B cell (primary cell): ENCODE data around the gene ZNF638. TPM values are rescaled to one million over a fixed set of nuclear protein-coding genes. Genes with fewer than 3 reads are reported as not detected.

ENCODE experiments used
- ATAC-seq: fragments of 200-7000 bp; cut with Tn5 transposase; one replicate; pipeline ENCODE4 v1.10.0; 2021; ENCODE audit warnings: low read depth, mild to moderate bottlenecking, moderate number of reproducible peaks, moderate library complexity
- CTCF ChIA-PET: fragments of 350-600 bp; sonication (Branson Sonifier 250); formaldehyde crosslinking; loops from one replicate; lab custom pipeline; 2021; ENCODE audit warnings: antibody characterized with exemption, inconsistent platforms; lab: Charles Lee
- POLR2A ChIA-PET: fragments of 350-600 bp; sonication (Branson Sonifier 250); formaldehyde crosslinking; loops from one replicate; lab custom pipeline; 2021; ENCODE audit warnings: antibody characterized with exemption; lab: Charles Lee
- DNase-seq: peaks from one replicate; pipeline ENCODE4 v3.0.0; 2013
- H2AFZ ChIP-seq: 2 replicates; pipeline ENCODE4 v1.6.1; 2012; ENCODE audit warnings: mild to moderate bottlenecking, low read depth, low read length; ENCODE audit not compliant: insufficient read depth, poor library complexity, severe bottlenecking
- H3K27ac ChIP-seq, 2 donors: 1 replicate in 1 of 2; 2 replicates in 1 of 2; pipeline ENCODE4 v1.5.1; 2012 to 2013; ENCODE audit warnings: low read length in 2 of 2, mild to moderate bottlenecking in 2 of 2, moderate library complexity in 1 of 2
- H3K27me3 ChIP-seq, 4 experiments: fragments of 200-600 bp in 1 of 4; sonication (generic) in 1 of 4; replicated peaks in 1 of 4; 1 replicate in 2 of 4; 2 replicates in 2 of 4; pipeline versions ENCODE4 v1.6.1 to v1.7.0; 2013 to 2016; ENCODE audit warnings: low read length in 3 of 4, mild to moderate bottlenecking in 2 of 4, mixed read lengths in 1 of 4, moderate library complexity in 1 of 4; ENCODE audit not compliant: insufficient read depth in 4 of 4, control insufficient read depth in 3 of 4; ENCODE audit errors: control extremely low read depth in 1 of 4
- H3K36me3 ChIP-seq, 2 experiments: replicated peaks in 1 of 2; 1 replicate in 1 of 2; 2 replicates in 1 of 2; pipeline versions ENCODE4 v1.6.1 to v1.7.1; 2013; ENCODE audit warnings: low read length in 1 of 2; ENCODE audit not compliant: insufficient read depth in 2 of 2, control insufficient read depth in 1 of 2; ENCODE audit errors: control extremely low read depth in 1 of 2, extremely low read depth in 1 of 2
- H3K4me1 ChIP-seq, 2 donors: fragments of 200-600 bp in 1 of 2; sonication (generic) in 1 of 2; 1 replicate in 1 of 2; 2 replicates in 1 of 2; pipeline versions ENCODE4 v1.5.1 to v1.6.1; 2013 to 2017; ENCODE audit warnings: low read length in 2 of 2; ENCODE audit not compliant: control insufficient read depth in 2 of 2, insufficient read depth in 2 of 2
- H3K4me2 ChIP-seq: replicated peaks from 2 replicates; pipeline ENCODE3; 2012; ENCODE audit warnings: mild to moderate bottlenecking, low read depth, low read length; ENCODE audit not compliant: poor library complexity, severe bottlenecking
- H3K4me3 ChIP-seq, 5 experiments: fragments of 200-600 bp in 1 of 5; sonication (generic) in 1 of 5; 1 replicate in 3 of 5; 2 replicates in 2 of 5; pipeline versions ENCODE4 v1.5.1 to v1.7.0; 2011 to 2016; ENCODE audit warnings: low read length in 4 of 5, mild to moderate bottlenecking in 4 of 5, low read depth in 2 of 5, control low read depth in 1 of 5, moderate library complexity in 1 of 5; ENCODE audit not compliant: insufficient read depth in 1 of 5; ENCODE audit errors: control extremely low read depth in 1 of 5, extremely low read depth in 1 of 5
- H3K79me2 ChIP-seq: fragments of 200-600 bp; sonication (generic); one replicate; pipeline ENCODE4 v1.6.0; 2016; ENCODE audit warnings: low read length; ENCODE audit not compliant: control insufficient read depth, insufficient read depth
- H3K9ac ChIP-seq: fragments of 200-600 bp; sonication (generic); 2 replicates; pipeline ENCODE4 v1.6.1; 2017; ENCODE audit warnings: mild to moderate bottlenecking, low read length, moderate library complexity
- H3K9me3 ChIP-seq, 3 donors: one replicate each; pipeline versions ENCODE4 v1.6.1 to v1.7.1; 2013; ENCODE audit warnings: low read length in 2 of 3; ENCODE audit not compliant: control insufficient read depth in 2 of 3, insufficient read depth in 1 of 3; ENCODE audit errors: control extremely low read depth in 1 of 3
- H4K20me1 ChIP-seq: 2 replicates; pipeline ENCODE4 v1.6.0; 2012; ENCODE audit warnings: mild to moderate bottlenecking, low read length; ENCODE audit not compliant: insufficient read depth, control insufficient read depth, poor library complexity, severe bottlenecking
- H3K27ac Mint-ChIP-seq: one replicate; pipeline ENCODE4 v1.8.0; 2021; ENCODE audit warnings: mixed read lengths
- H3K27me3 Mint-ChIP-seq: one replicate; pipeline ENCODE4 v1.8.0; 2021; ENCODE audit warnings: mixed read lengths
- H3K4me1 Mint-ChIP-seq: one replicate; pipeline ENCODE4 v1.8.0; 2021; ENCODE audit warnings: mixed read lengths
- H3K4me3 Mint-ChIP-seq: one replicate; pipeline ENCODE4 v1.8.0; 2021; ENCODE audit warnings: mixed read lengths
- H3K9me3 Mint-ChIP-seq: one replicate; pipeline ENCODE4 v1.8.0; 2022; ENCODE audit warnings: mixed read lengths; ENCODE audit not compliant: insufficient read depth
- CTCF ChIP-seq: fragments of 200-600 bp; IDR thresholded peaks from one replicate; pipeline ENCODE4 v1.8.0; 2022; ENCODE audit warnings: antibody characterized with exemption, mild to moderate bottlenecking
- EZH2 ChIP-seq: IDR thresholded peaks from 2 replicates; pipeline ENCODE4 v1.6.1; 2012; ENCODE audit warnings: borderline replicate concordance, low read depth, mild to moderate bottlenecking, moderate library complexity, low read length; ENCODE audit not compliant: insufficient read depth, poor library complexity, severe bottlenecking
- WGBS: methylation state at CpG from one replicate; pipeline ENCODE4 v1.1.5; 2013; ENCODE audit warnings: missing lambda C conversion rate; ENCODE audit not compliant: insufficient coverage; 5-methylcytosine and 5-hydroxymethylcytosine counted together
- intact Hi-C: fragments of 100-400 bp; cut with micrococcal nuclease; formaldehyde crosslinking; loops from one replicate; pipeline ENCODE4 v1.10.0; 2022
- polyA plus RNA-seq: library from polyadenylated mRNA; depleted of rRNA; stranded (reverse); fragments of >200 nt; gene quantifications from 2 replicates; pipeline ENCODE4 v1.2.3, GENCODE V29; 2012
- total RNA-seq, 2 donors: library from RNA; stranded (reverse); fragments of 120-200 nt in 1 of 2; gene quantifications; 1 replicate in 1 of 2; 2 replicates in 1 of 2; pipeline versions ENCODE4 v1.2.3 to v1.2.4, GENCODE V29; 2013 to 2022

ZNF638 gene
- total and polyA plus RNA-seq, 2 donors (not counting 1 experiment from before 2014, with no cell fraction given) = 60.1 to 221 TPM

GRCh38 chr2:71476495-71476894 is 144.9 kb downstream of the ZNF638 start:
- no peaks in the 10 kb centered on the region for H3K9me3 Mint-ChIP-seq
- no peaks in the 10 kb centered on the region for H3K36me3 ChIP-seq
- WGBS = no CpG with 5 or more reads among the region's 1 CpG
- H2AFZ ChIP-seq = no peak overlapping the region
- no peak overlapping the region for H3K27ac Mint-ChIP-seq
- no peak overlapping the region for H3K27ac ChIP-seq
- ChIA-PET CTCF (no interaction called here), POLR2A (no interaction called here)
- no peaks in the 10 kb centered on the region for H4K20me1 ChIP-seq
- TF ChIP-seq CTCF (no peak), EZH2 (no peak)
- H3K9ac ChIP-seq = no peak overlapping the region
- no peaks in the 10 kb centered on the region for H3K79me2 ChIP-seq
- peaks cover 5% of the 10 kb centered on the region for H3K4me1 Mint-ChIP-seq
- ATAC-seq (no peak), DNase-seq (no peak)
- H3K27me3 Mint-ChIP-seq = peaks cover 10% of the 10 kb centered on the region
- H3K4me3 Mint-ChIP-seq = no peak overlapping the region
- no peaks in the 10 kb centered on the region for H3K27me3 ChIP-seq
- intact Hi-C loops = no loop called here
- H3K4me2 ChIP-seq = no peak overlapping the region
- no peak overlapping the region for H3K4me3 ChIP-seq
- no peaks in the 10 kb centered on the region for H3K4me1 ChIP-seq
- H3K9me3 ChIP-seq = no peaks in the 10 kb centered on the region

GRCh38 chr2:71477231-71477691 is 145.7 kb downstream of the ZNF638 start:
- ChIA-PET CTCF (interaction anchor here (0.8 kb wide), 1 partner anchor 33 kb away, joined by 4 read pairs; no protein-coding TSS in a partner anchor), POLR2A (no interaction called here)
- no peaks in the 10 kb centered on the region for H3K36me3 ChIP-seq
- no peaks in the 10 kb centered on the region for H3K27me3 ChIP-seq
- Mint-ChIP-seq H3K9me3 (no peaks in the 10 kb centered on the region), H3K4me1 (peaks cover 5% of the 10 kb centered on the region), H3K27ac (no peak overlapping the region), H3K27me3 (peaks cover 10% of the 10 kb centered on the region), H3K4me3 (no peak overlapping the region)
- no peak overlapping the region for H3K27ac ChIP-seq
- no peaks in the 10 kb centered on the region for H3K4me1 ChIP-seq
- no peak overlapping the region for H3K4me2 ChIP-seq
- H3K4me3 ChIP-seq = no peak overlapping the region
- 100% methylated on average over 3 of the region's 6 CpGs for WGBS
- H3K79me2 ChIP-seq = no peaks in the 10 kb centered on the region
- H3K9me3 ChIP-seq = no peaks in the 10 kb centered on the region
- H4K20me1 ChIP-seq = no peaks in the 10 kb centered on the region
- no peak for ATAC-seq
- H3K9ac ChIP-seq = no peak overlapping the region
- H2AFZ ChIP-seq = no peak overlapping the region
- DNase-seq = no peak
- TF ChIP-seq EZH2 = no peak
- no peak for TF ChIP-seq CTCF
- intact Hi-C loops = no loop called here
